Endothelial cell of umbilical vein (primary cell): ENCODE results near the gene GBF1. TPM values are rescaled to one million over a fixed set of nuclear protein-coding genes. Genes with fewer than 3 reads are reported as not detected.

Experiments used
- BruUV-seq: library from RNA; stranded (reverse); fragments of 400-500 nt; replicated peaks from 2 replicates; lab custom pipeline; 2021; lab: Mats Ljungman, UMichigan
- CTCF ChIA-PET: fragments of 300-600, 350-600 bp; sonication (Branson Sonifier 250); formaldehyde crosslinking; loops from one replicate; lab custom pipeline; 2021; ENCODE audit warnings: antibody characterized with exemption, inconsistent platforms; lab: Charles Lee
- POLR2A ChIA-PET: fragments of 300-600, 350-600 bp; sonication (Branson Sonifier 250); formaldehyde crosslinking; loops from one replicate; lab custom pipeline; 2021; ENCODE audit warnings: antibody characterized with exemption, inconsistent platforms; lab: Charles Lee
- DNase-seq: peaks from one replicate; pipeline ENCODE4 v3.0.0-alpha.2; 2011; ENCODE audit warnings: low read depth, low spot score
- FAIRE-seq: peaks from 2 replicates; lab custom pipeline; 2011; peaks lifted over from hg19 to GRCh38; lab: Jason Lieb, UNC
- H2AFZ ChIP-seq: 2 replicates; pipeline ENCODE4 v1.6.0; 2012; ENCODE audit warnings: low read depth, low read length, control low read depth, inconsistent platforms
- H3K27ac ChIP-seq: 2 replicates; pipeline ENCODE4 v1.5.1; 2011; ENCODE audit warnings: low read depth, mild to moderate bottlenecking, control low read depth, low read length, moderate library complexity; ENCODE audit not compliant: insufficient read depth
- H3K27me3 ChIP-seq, 2 experiments: 2 replicates each; pipeline versions ENCODE4 v1.6.0 to v1.6.1; 2011; ENCODE audit warnings: low read length in 2 of 2, mixed read lengths in 1 of 2; ENCODE audit not compliant: control insufficient read depth in 2 of 2, insufficient read depth in 2 of 2
- H3K36me3 ChIP-seq, 2 experiments: 2 replicates in 1 of 2; 3 replicates in 1 of 2; pipeline ENCODE4 v1.5.1; 2011; ENCODE audit warnings: low read length in 2 of 2, mild to moderate bottlenecking in 1 of 2, moderate library complexity in 1 of 2; ENCODE audit not compliant: control insufficient read depth in 2 of 2, insufficient read depth in 2 of 2; ENCODE audit errors: extremely low read depth in 1 of 2
- H3K4me1 ChIP-seq: 3 replicates; pipeline ENCODE4 v1.5.1; 2011; ENCODE audit warnings: mild to moderate bottlenecking, low read length; ENCODE audit not compliant: control insufficient read depth, insufficient read depth; ENCODE audit errors: extremely low read depth
- H3K4me2 ChIP-seq: 2 replicates; pipeline ENCODE4 v1.6.1; 2011; ENCODE audit warnings: low read length, control low read depth, mixed read lengths; ENCODE audit not compliant: insufficient read depth
- H3K4me3 ChIP-seq, 3 experiments: fragments of 200-600 bp in 1 of 3; sonication (generic), shearing (Covaris generic) in 1 of 3; replicated peaks in 1 of 3; 2 replicates each; pipeline ENCODE4 v1.5.1; 2011 to 2016; ENCODE audit warnings: control low read depth in 3 of 3, low read length in 3 of 3, mild to moderate bottlenecking in 2 of 3, inconsistent platforms in 1 of 3, low read depth in 1 of 3, moderate library complexity in 1 of 3; ENCODE audit not compliant: insufficient read depth in 1 of 3
- H3K79me2 ChIP-seq: 2 replicates; pipeline ENCODE4 v1.6.0; 2012; ENCODE audit warnings: low read length, inconsistent platforms; ENCODE audit not compliant: control insufficient read depth, insufficient read depth
- H3K9ac ChIP-seq: replicated peaks from 2 replicates; pipeline ENCODE3; 2011; ENCODE audit warnings: low read length, control low read depth; ENCODE audit not compliant: insufficient read depth; ENCODE audit errors: extremely low read depth
- H3K9me1 ChIP-seq: replicated peaks from 3 replicates; pipeline ENCODE4 v1.6.0; 2011; ENCODE audit warnings: mild to moderate bottlenecking, low read length; ENCODE audit not compliant: control insufficient read depth, insufficient read depth; ENCODE audit errors: extremely low read depth
- H3K9me3 ChIP-seq: replicated peaks from 2 replicates; pipeline ENCODE4 v1.5.1; 2012; ENCODE audit warnings: low read length, inconsistent platforms; ENCODE audit not compliant: control insufficient read depth, insufficient read depth
- H4K20me1 ChIP-seq: replicated peaks from 2 replicates; pipeline ENCODE3; 2011; ENCODE audit warnings: mild to moderate bottlenecking, low read length; ENCODE audit not compliant: control insufficient read depth, insufficient read depth; ENCODE audit errors: extremely low read depth
- CTCF ChIP-seq, 2 donors: IDR thresholded peaks; 1 replicate in 1 of 2; 2 replicates in 1 of 2; pipeline ENCODE4 v1.5.1; 2011; ENCODE audit warnings: low read length in 2 of 2, mild to moderate bottlenecking in 2 of 2, moderate library complexity in 2 of 2, control low read depth in 1 of 2, inconsistent platforms in 1 of 2, low read depth in 1 of 2; ENCODE audit not compliant: insufficient read depth in 1 of 2; ENCODE audit errors: extremely low read depth in 1 of 2
- GATA2 ChIP-seq: IDR thresholded peaks from 2 replicates; pipeline ENCODE4 v1.7.0; 2011; ENCODE audit warnings: low read depth, mild to moderate bottlenecking, moderate library complexity, mixed read lengths, low read length; ENCODE audit not compliant: insufficient read length, insufficient read depth
- POLR2A ChIP-seq: IDR thresholded peaks from 2 replicates; pipeline ENCODE4 v1.6.1; 2012; ENCODE audit warnings: low read depth, mild to moderate bottlenecking, control low read depth, low read length
- dilution Hi-C: fragments of 300-500 bp; cut with MboI; formaldehyde crosslinking; loops from one replicate; pipeline ENCODE4 v1.15.0; 2019; ENCODE audit warnings: low sequenced_read_pairs; ENCODE audit not compliant: extremely low pct_ligation_motif_present
- intact Hi-C: fragments of 100-400 bp; cut with micrococcal nuclease; formaldehyde crosslinking; loops from one replicate; pipeline ENCODE4 v1.10.0; 2022
- polyA plus RNA-seq, 4 experiments: library from polyadenylated mRNA; depleted of rRNA in 3 of 4; stranded (reverse) in 3 of 4; unstranded in 1 of 4; fragments of >200 nt; gene quantifications; 2 replicates each; pipeline versions ENCODE4 v1.2.1 to v1.2.3, GENCODE V29; 2011 to 2012; ENCODE audit warnings: missing spikeins in 1 of 4
- total RNA-seq: library from RNA; stranded (reverse); gene quantifications from 2 replicates; pipeline ENCODE4 v1.2.3, GENCODE V29; 2021

Gene GBF1
- total and polyA plus RNA-seq, 2 donors (not counting 3 experiments of a cell fraction or from before 2014, with no cell fraction given), result 26.0 to 49.7 TPM

GRCh38 chr10:102202386-102202785, 42.9 kb upstream of the GBF1 start:
- ChIA-PET CTCF (no interaction called here), POLR2A (no interaction called here)
- Histone ChIP-seq H3K9me3 (no peaks in the 10 kb centered on the region), H3K79me2 (no peaks in the 10 kb centered on the region), H3K27ac (no peak overlapping the region), H3K4me1 (no peaks in the 10 kb centered on the region), H3K27me3 (peaks cover 23 to 27% of the 10 kb centered on the region in 2 experiments), H4K20me1 (no peaks in the 10 kb centered on the region), H2AFZ (no peak overlapping the region), H3K9ac (no peak overlapping the region), H3K9me1 (no peaks in the 10 kb centered on the region), H3K4me3 (no peak overlapping the region), H3K4me2 (no peak overlapping the region), H3K36me3 (no peaks in the 10 kb centered on the region)
- BruUV-seq, result no TSS peak
- DNase-seq (no peak), FAIRE-seq (no peak)
- dilution Hi-C loops (no loop called here), intact Hi-C loops (no loop called here)
- TF ChIP-seq CTCF (IDR thresholded peaks at IDR 0.05; ENCODE audit: extremely low read depth in 1 of 2, insufficient read depth in 1 of 2, low read depth in 1 of 2, low read length in 2 of 2), result no peak

DNA sequence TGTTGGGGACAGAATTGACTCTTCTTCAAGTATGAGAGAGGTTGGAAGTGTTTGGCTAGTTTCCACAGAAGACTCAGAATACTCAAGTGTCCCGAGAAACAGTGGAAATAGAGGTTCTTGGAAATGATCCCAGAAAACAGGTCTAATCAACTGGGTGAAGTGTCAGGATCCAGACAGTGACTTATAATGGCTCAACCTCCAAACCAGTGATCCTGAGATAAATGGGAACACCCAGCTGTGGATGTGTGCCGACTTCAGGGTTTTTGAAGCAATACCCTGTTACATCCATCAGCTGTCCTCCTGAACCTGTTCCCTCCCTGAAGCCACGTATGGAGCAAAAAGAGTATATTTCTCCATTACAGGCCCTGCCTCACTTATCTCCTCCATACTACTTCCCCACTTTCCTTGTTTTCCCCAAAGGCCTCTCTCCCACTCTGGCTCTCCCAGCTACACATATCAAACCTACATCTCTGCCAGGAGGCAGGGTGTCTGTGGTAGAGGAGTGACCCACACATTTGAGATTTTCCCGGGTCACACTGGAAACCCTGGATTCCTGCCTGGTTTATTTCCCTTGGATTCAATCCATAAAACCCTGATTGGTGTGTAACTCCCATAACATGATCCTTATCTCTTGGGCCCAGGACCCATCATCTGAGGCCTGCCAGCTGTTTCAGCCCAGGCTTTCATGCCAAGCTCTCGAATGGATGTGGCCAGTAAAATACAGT, 36.9 kb upstream of the GBF1 start:
- intact Hi-C loops, result no loop called here
- H3K27ac ChIP-seq, result no peak overlapping the region
- ChIA-PET CTCF (interaction anchor here (0.6 to 2.2 kb wide), 6 partner anchors 10 to 191 kb away, joined by 3 to 11 read pairs (median 3); no protein-coding TSS in a partner anchor), POLR2A (no interaction called here)
- dilution Hi-C loops, result no loop called here
- no peaks in the 10 kb centered on the region for H3K9me1 ChIP-seq
- FAIRE-seq, result no peak
- H4K20me1 ChIP-seq, result no peaks in the 10 kb centered on the region
- H3K4me3 ChIP-seq, result no peak overlapping the region
- H3K4me1 ChIP-seq, result no peaks in the 10 kb centered on the region
- no peaks in the 10 kb centered on the region for H3K79me2 ChIP-seq
- H3K9ac ChIP-seq, result no peak overlapping the region
- peaks cover 12 to 27% of the 10 kb centered on the region in 2 experiments for H3K27me3 ChIP-seq
- peak; percentile 55 for DNase-seq
- H3K9me3 ChIP-seq, result no peaks in the 10 kb centered on the region
- H3K4me2 ChIP-seq, result no peak overlapping the region
- TF ChIP-seq GATA2 (peak; percentile 40), POLR2A (no peak)
- no TSS peak for BruUV-seq
- no peaks in the 10 kb centered on the region for H3K36me3 ChIP-seq
- no peak overlapping the region for H2AFZ ChIP-seq
